G401 (cell line): ENCODE results near the gene TIMM29. TPM values are rescaled to one million over a fixed set of nuclear protein-coding genes. Genes with fewer than 3 reads are reported as not detected.

Source experiments
- DNase-seq: peaks from one replicate; pipeline ENCODE4 v3.0.0-alpha.2; 2015; ENCODE audit warnings: low spot score
- in situ Hi-C: cut with HindIII; loops from 2 replicates; pipeline ENCODE4 v1.10.0; 2016; ENCODE audit warnings: low sequenced_read_pairs, mixed read lengths
- total RNA-seq: library from RNA; depleted of rRNA; stranded (reverse); fragments of >200 nt; shearing (Covaris generic); gene quantifications from 2 replicates; pipeline ENCODE4 v1.2.3, GENCODE V29; 2014; rRNA removed

TIMM29 gene
- total RNA-seq, 1 experiment from 2014 or later, result 58.4 TPM

GRCh38 chr19:10968527-10969135 is 40.0 kb downstream of the TIMM29 start:
- no peak for DNase-seq
- in situ Hi-C loops, result no loop called here

GRCh38 chr19:10971107-10971726 is 42.6 kb downstream of the TIMM29 start:
- in situ Hi-C loops, result no loop called here
- DNase-seq, result no peak

DNA sequence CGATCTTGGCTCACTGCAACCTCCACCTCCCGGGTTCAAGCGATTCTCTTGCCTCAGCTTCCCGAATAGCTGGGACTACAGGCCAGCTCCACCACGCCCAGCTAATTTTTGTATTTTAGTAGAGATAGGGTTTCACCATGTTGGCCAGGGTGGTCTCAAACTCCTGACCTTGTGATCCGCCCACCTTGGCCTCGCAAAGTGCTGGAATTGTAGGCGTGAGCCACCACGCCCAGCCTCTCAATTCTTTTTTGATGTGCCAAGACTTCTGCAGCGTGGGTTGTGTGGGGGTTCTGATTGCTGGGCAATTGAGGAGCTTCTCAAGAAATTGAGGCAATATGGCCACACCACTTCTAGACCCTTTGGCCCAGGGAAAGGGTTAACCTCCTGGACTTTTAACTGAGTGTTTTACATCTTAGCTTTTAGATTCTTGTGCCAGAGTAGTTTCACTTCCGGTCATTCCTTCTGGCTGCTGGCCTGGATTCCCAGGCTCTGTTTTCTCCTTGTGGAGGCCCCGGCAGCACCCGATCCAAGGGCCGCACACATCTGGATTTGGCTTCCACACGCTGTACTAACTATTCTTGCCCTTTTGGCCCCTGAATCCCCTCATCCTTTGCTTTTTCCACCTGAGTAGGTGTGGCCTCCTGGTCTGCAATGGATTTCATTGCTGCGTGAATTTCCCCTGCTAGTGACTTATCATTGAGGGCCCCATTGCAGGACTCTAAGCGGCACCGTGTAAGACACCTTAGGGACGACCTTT is 46.9 kb downstream of the TIMM29 start:
- in situ Hi-C loops, result no loop called here

GRCh38 chr19:10976131-10976892 is 47.7 kb downstream of the TIMM29 start:
- DNase-seq, result no peak
- in situ Hi-C loops, result no loop called here

More for the DNA sequence above, 46.9 kb downstream of the TIMM29 start:
- DNase-seq, result no peak

GRCh38 chr19:10977742-10978092 is 49.1 kb downstream of the TIMM29 start:
- in situ Hi-C loops, result no loop called here

More at GRCh38 chr19:10977742-10978092, 49.1 kb downstream of the TIMM29 start:
- DNase-seq, result no peak

Other genes starting within 250 kb of the TIMM29 start
- 85.4 and 93.4 TPM in 2 replicates for gene QTRT1, start 227.4 kb upstream of the TIMM29 start, total RNA-seq
- 90.2 and 121 TPM in 2 replicates for gene DNM2, start 210.7 kb upstream of the TIMM29 start, total RNA-seq
- 62.9 and 74.7 TPM in 2 replicates for gene TMED1, start 92.6 kb upstream of the TIMM29 start, total RNA-seq
- not detected in 2 replicates for gene C19orf38, start 80.4 kb upstream of the TIMM29 start, total RNA-seq
- gene CARM1, start 57.3 kb upstream of the TIMM29 start, total RNA-seq, result 41.8 and 54.2 TPM in 2 replicates
- 42.5 and 71.1 TPM in 2 replicates for gene YIPF2, start 172 bp upstream of the TIMM29 start, total RNA-seq
- 214 and 281 TPM in 2 replicates for gene SMARCA4, start 32.2 kb downstream of the TIMM29 start, total RNA-seq
- gene LDLR, start 160.7 kb downstream of the TIMM29 start, total RNA-seq, result 38.2 and 47.4 TPM in 2 replicates
- gene SPC24, start 227.0 kb downstream of the TIMM29 start, total RNA-seq, result 74.0 and 74.7 TPM in 2 replicates